ENCODE measurements around the gene WDPCP. TPM values are rescaled to one million over a fixed set of nuclear protein-coding genes. Genes with fewer than 3 reads are reported as not detected.
"Not testable (repeated sequence)": the region's sequence is repeated elsewhere in the genome, so short reads cannot be mapped to it uniquely, and the experiment has no call there.

Gene WDPCP, protein sequence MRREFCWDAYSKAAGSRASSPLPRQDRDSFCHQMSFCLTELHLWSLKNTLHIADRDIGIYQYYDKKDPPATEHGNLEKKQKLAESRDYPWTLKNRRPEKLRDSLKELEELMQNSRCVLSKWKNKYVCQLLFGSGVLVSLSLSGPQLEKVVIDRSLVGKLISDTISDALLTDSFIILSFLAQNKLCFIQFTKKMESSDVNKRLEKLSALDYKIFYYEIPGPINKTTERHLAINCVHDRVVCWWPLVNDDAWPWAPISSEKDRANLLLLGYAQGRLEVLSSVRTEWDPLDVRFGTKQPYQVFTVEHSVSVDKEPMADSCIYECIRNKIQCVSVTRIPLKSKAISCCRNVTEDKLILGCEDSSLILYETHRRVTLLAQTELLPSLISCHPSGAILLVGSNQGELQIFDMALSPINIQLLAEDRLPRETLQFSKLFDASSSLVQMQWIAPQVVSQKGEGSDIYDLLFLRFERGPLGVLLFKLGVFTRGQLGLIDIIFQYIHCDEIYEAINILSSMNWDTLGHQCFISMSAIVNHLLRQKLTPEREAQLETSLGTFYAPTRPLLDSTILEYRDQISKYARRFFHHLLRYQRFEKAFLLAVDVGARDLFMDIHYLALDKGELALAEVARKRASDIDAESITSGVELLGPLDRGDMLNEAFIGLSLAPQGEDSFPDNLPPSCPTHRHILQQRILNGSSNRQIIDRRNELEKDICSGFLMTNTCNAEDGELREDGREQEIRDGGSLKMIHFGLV
- 10 to 100 TPM in 4 of 12 donors, 1 to 10 TPM in 7, not detected in 1; 6.2 to 12.8 (median 9.5) TPM for polyA plus RNA-seq (ENCODE audit: insufficient read length in 12 of 12)
- long read RNA-seq, donor 1, partial matches to known transcripts, result 1,050 of 1,051 reads
- long read RNA-seq, donor 1, other reads (novel, unspliced or antisense), result 0 of 1,051 reads
- long read RNA-seq, donor 2, partial matches to known transcripts, result 712 of 807 reads
- long read RNA-seq, donor 2, other reads (novel, unspliced or antisense), result 94 of 807 reads
- long read RNA-seq, donor 3, partial matches to known transcripts, result 289 of 430 reads
- long read RNA-seq, donor 3, other reads (novel, unspliced or antisense), result 140 of 430 reads
- long read RNA-seq, donor 4, partial matches to known transcripts, result 269 of 270 reads
- long read RNA-seq, donor 4, other reads (novel, unspliced or antisense), result 0 of 270 reads
- long read RNA-seq, donor 5, partial matches to known transcripts, result 576 of 997 reads
- long read RNA-seq, donor 5, other reads (novel, unspliced or antisense), result 421 of 997 reads
- long read RNA-seq, donor 6, result 0 reads
- long read RNA-seq, donor 7, full-length matches to known transcripts, result 1 of 259 reads
- long read RNA-seq, donor 7, partial matches to known transcripts, result 206 of 259 reads
- long read RNA-seq, donor 7, other reads (novel, unspliced or antisense), result 52 of 259 reads
- long read RNA-seq, donor 8, partial matches to known transcripts, result 700 of 706 reads
- long read RNA-seq, donor 8, other reads (novel, unspliced or antisense), result 5 of 706 reads
- long read RNA-seq, donor 9, result 0 reads
- long read RNA-seq, donor 10, partial matches to known transcripts, result 0 of 1 reads
- long read RNA-seq, donor 10, other reads (novel, unspliced or antisense), result 0 of 1 reads
- long read RNA-seq, donor 11, result 0 reads

DNA sequence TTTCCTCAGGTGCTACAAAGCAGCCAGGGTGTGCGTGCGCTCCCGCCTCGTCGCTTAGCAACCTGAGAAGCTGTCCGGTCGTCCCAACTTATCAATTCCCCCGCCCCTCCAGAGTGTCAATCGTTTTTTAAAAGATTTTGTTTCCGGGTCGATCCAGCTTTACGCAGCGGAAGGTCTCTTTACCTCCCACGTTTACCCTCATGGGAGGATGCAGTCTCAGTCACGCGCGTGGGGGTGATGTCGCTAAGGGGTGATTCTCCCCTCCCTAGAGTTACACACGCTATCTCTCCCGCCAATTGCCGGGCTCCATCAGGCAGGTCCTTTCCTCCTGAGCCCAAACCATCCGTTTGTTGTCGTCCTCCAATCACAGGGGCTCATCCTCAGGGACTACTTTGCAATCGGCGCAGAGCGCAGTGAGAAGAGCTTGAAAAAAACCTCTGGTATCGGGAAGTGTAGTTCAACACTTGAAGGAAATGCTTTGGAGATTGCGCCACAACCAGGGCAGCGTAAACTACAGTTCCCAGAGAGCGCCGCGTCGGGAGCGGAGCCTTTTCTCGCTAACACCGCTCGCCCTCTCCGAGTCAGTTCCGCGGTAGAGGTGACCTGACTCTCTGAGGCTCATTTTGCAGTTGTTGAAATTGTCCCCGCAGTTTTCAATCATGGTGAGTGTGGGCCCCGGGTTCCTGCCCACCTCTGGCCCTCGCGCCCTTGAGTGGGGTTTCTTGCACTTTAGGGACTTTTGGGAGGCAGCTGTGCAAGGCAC lies at the start of gene WDPCP, which contains the start of gene MDH1:
TSS of gene WDPCP (minus strand) at position 93 of the 763 bp plus-strand sequence. CDS start 206 bp downstream, outside the sequence.
TSS of gene MDH1 (plus strand) at position 579 of the 763 bp plus-strand sequence. CDS start at position 660, 81 bp downstream.
- peak; percentile 98 for DNase-seq

DNA sequence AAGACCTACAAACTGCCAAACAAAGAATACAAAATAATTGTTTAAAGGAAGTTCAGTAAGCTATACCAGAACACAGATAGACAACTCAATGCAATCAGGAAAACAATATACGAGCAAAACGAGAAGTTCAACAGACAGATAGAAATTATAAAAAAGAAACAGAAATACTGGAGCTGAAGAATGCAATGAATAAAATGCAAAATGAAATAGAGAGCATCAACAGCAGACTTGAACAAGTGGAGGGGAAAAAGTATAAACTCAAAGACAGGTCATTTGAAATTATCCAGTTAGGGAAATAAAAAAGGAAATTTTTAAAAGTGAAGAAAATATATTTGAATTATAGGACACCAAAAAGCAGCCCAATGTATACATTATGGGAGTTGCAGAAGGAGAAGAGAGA lies 44.1 kb upstream of the WDPCP start:
- no peak for DNase-seq

DNA sequence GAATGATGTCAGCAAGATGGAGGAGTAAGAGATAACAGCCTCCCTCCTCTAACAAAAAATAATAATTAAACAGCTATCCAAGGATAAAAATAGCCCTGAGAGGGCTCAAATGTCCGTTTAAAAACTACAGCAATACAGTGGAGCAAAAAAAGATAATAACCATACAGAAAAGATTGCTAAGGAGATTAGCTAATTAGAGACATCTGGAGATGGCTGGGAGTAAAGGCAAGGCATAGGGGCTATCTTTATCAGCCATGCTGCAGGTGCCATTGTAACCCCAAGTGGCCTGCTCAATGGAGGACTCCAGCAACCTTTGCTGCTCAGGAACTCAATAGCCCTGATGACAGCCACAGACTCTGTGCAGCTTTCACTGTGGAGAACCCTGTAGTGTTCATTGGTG lies 43.2 kb upstream of the WDPCP start:
- DNase-seq, result no peak

DNA sequence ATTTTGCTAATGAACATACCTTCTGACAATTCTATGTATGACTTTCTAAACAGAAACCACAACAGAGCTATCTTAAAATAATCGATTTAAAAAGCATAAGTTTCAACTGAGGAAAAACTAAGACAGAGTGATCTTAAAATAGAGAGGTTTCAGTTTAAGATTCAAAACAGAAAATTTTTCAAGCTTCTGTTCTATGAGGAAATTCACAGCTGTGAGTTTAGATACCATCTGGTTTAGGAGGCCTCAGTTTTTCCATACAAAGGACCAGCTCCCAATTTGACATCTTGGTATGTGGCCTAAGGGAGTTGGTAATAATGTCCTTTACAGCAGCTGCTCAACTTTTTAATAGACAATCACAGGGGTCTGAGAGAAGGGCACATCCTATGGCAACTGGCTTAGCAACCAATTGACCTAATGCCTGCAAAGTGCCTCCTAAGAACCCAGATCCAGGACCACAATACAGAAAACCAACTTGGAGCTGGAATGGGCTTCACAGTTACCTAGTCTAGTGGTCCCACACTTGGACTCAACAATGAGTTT lies 40.2 kb upstream of the WDPCP start:
- DNase-seq, result no peak

DNA sequence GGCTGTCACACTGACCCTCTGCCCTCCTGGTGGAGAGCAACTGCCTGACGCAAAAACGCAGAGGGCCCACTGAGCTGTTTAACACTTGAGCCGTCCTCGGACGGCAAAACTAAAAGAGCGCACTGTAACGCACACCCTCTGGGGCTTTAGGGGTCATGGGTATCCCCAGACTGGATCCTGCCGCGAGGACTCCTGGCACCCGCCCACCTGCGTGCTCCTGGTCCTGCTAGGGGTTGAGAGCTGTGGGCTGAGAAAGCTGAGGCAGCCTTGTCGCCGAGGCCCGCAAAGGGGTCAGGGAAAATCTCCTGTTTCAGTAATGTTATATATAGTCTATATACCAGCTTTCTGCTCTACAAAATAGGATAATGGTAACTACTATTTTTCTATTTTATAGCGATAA lies 39.6 kb upstream of the WDPCP start:
- DNase-seq, result no peak

DNA sequence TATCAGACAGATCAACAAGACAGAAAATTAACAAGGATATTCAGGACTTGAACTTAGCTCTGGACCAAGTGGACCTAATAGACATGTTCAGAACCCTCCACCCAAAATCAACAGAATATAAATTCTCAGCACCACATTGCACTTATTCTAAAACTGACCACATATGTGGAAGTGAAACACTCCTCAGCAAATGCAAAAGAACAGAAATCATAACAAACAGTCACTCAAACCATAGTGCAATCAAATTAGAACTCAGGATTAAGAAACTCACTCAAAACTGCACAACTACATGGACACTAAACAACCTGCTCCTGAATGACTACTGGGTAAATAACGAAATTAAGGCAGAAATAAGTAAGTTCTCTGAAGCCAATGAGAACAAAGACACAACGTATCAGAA lies 35.5 kb upstream of the WDPCP start:
- DNase-seq, result not testable (repeated sequence)

DNA sequence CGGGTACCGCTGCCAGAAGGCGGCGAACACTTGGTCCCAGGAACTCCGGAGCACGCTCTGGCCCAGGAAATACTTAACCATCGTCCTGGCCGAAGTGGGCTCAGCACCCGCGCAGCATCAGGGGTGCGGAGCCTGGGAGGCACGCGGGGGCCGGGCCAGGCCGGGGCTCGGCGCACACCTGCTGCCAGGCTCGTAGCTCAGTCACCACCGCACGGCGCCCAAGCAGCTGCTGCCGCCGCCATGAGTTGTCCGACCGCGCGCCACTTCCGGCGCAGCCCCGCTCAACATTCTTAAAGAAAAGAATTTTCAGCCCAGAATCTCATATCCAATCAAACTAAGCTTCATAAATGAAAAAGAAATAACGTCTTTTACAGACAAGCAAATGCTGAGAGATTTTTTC lies 34.5 kb upstream of the WDPCP start:
- DNase-seq, result no peak

DNA sequence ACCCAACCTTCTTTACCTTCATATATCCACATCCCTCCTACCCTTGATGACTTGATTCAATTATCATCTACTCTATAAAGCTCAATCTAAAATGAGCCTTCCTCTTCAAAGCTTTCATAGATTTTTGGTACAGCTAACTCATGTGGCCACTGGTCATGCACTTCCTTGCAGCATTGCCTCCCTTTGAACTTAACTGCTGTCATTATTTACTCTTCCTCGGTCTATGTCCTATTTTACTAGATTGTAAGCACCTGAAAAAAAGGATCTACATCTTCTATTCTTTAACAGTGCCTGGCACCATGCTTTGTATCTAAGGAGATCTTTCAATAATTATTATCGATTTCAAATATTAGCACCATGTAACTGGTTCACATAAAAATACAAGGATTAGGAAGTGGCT lies 31.1 kb upstream of the WDPCP start:
- no peak for DNase-seq

DNA sequence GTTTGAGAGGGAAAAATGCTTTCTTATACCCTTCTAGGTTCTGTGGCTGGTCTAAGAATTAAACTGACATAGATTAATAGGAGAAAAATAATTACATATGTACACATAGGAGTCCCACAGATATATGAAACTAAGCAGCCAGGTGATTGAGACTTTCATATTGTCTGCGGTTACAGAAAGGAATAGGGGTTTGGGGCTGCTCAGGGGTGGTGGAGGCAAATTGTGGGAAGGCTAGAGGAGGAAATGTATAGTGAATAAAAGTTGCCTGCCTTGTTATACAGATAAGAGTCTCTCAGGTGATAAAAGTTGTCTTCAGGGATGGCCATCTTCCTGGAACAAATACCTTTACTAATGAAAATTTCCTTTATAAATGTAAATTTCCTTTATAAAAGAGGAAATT lies 29.1 kb upstream of the WDPCP start:
- no peak for DNase-seq

DNA sequence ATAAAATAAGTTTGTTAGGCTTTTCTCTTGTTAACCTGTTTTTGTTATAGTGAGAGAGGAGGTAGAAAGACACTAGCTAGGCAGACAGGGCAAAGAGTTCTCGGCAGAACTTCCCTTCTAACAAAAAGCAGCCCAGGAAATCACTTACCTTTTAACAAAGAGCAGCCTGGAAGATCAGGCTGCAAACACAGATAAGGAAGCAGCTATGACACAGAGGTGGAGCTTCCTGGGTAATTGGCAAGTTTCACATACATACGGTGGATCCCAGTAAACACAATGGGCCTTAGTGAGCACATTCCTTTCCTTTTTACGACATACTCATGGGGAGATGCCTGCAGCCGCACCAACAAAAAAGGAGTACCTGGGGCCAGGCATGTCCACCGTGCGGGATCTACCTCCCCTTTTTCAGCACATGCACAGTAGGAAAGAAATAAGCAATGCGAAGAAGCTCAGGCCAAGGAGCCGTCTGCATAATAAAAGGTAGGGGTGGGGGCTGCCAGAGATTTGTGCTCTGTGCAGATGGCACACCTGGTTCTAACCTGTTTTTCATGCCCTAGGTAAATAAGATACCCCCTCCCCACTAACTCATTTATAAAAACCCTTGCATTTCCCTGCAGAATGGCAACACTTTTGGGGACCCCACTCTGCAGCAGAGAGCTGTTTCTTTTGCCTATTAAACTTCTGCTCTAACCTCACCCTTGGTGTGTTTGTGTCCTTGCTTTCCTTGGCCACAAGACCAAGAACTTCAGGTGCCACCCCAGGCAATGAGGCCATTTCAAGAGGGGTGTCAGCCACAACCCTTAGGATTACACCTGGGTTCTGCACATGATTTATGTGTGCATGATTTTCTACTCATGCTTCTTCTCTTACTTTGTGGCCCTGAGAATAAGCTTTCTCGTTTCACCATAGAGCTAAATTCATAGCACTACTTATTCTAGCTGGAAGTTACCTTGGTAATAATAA lies 27.0 kb upstream of the WDPCP start:
- DNase-seq, result no peak

DNA sequence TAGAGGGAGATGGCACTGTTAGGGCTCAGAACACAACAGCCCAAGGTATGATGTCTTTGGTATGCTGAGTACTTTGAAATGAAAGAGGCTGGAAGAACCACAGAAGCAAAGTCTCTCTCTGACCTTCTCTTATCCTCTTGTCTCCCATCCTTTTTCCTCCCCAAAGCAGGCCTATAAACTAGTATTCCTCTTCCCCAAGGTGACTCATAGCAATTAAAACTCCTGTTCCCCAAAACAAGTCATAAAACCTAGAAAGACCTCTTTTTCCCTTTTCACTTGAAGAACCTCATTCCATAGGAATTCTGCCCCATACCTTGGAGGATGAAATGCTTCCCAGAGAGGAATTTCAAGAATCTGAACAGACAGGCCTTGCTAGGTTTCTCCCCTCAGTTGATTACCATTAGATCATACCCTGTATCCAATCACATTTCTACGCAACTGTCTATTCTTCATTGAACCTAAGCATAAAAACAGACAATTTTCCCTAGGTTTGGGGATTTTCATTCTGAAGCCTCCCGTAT lies 26.2 kb upstream of the WDPCP start:
- no peak for DNase-seq

DNA sequence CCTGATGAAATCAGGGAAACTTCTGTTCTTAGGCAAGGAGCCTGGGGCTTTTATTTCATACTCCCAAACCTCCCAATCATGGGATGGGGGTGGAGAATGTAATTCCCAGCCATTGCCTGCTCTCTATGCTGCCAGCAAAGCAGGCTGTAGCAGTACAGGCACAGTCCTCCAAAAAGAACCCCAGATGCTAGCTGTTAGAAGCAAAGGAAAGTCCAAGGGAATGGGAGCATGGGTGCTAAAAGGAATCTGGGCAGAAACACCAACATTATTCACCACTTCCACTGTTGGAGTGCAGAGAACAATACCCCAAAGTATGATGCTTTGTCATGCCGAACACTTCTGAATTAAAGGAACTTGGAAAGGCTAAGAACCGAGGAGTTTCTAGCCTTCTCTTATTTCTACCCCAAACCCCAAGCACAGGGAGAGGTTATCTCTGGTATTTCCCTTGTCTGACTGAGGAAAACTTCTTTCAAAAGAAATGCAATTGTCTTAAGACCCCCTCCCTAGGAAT lies 25.2 kb upstream of the WDPCP start:
- DNase-seq, result no peak

DNA sequence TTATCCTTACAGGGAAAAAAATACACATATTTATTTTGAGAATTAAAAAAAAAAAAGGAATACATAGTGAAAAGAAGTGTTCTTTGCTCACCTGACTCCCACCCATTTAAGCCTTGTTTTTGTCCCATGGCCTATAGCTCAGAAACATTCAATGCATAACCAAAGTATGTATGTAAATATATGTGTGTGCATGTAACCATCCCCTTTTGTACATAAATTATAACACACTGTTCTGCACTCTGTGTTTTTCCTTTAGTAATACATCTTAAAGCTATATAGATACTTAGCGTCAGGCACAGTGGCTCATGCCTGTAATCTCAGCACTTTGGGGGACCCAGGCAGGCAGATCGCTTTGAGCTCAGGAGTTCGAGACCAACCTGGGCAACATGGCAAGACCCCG lies 22.2 kb upstream of the WDPCP start:
- no peak for DNase-seq

DNA sequence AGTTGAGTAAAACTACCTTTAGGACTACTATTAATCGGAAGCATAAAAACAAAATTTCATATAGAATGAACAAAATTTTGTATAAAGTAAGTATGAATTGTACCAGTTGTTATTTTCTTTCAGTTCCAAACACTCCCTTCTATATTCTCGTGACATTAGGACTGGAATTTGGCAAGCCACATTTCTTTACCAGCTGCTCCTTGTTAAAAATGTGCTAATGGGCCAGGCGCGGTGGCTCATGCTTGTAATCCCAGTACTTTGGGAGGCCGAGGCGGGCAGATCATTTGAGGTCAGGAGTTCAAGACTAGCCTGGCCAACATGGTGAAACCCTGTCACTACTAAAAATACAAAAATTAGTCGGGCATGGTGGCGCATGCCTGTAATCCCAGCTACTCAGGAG lies 20.6 kb upstream of the WDPCP start:
- DNase-seq, result not testable (repeated sequence)

DNA sequence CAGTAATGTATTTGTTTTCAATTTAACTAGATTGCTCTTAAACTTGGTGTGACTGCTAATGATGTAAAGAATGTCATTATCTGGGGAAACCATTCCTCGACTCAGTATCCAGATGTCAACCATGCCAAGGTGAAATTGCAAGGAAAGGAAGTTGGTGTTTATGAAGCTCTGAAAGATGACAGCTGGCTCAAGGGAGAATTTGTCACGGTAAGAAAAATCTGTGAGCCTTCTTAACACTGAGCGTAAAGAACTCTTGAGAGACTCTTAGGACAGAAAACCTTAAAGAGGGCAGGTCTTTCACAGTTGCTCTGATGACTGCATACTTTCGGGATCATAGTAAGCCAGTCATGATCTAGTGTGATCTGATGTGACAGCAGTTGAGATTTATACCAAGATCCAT lies 16.4 kb upstream of the WDPCP start:
- DNase-seq, result no peak

DNA sequence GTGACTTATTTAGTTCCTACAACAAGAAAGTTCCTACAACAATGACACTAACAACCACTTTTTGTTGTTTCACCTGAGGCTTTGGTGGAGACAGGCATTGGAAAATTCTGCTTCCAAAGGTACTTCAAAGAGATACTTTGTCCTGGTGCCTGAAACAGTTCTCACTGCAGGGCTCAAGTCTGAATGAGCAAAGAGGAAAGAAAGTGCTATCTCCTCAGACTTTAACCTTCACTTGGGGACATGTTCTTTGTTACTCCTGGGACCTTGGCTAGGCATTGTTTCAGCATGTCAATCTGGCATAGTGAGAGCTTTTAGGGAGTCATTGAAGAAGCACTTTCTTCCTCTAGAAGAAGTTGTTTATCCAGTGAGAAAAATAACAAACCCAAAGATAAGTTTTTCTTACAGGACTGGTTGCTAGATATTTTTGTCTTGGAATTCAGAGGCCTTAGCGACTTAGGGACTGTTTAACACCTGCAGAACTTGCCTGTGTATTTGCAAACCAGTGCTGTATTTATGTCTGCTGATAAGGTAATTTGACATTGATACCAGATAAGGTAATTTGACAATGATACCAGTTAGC lies 12.7 kb upstream of the WDPCP start:
- DNase-seq, result no peak

DNA sequence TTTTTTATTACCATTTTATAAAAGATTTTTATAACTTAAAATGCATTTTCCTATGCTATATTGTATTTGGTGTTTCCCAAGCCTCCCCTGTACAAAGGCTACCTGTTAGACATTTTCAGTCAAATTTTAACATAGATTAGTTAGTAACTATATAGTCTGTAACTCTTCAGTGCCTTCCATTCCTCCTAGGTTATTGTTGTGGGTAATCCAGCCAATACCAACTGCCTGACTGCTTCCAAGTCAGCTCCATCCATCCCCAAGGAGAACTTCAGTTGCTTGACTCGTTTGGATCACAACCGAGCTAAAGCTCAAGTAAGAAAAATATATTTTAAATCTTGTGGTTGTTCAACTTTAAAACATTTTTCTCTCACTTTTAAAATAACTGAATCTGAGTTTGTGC lies 10.7 kb upstream of the WDPCP start:
- no peak for DNase-seq

DNA sequence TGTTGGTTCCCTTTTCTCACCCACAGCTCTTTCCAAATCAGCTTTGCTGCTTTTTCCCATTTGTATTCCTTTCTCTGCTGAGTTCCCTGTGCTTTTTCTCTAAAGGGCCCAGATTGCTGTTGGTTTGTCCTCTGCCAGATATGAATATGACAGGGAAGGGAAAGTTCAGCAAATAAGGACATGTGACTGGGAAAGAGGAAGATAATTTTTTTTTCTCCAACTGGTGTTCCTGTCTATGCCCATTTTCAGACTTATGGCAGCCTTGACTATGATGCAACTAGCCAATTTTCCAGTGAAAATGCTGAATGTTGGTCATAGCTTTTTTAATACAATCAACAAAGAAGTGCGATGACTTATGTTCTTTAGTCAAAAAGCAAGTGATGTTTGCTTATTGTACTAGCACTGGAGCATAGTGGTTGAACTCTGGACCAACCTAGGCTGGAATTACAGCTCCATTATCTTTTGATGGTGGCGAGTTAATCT lies 8.2 kb upstream of the WDPCP start:
- DNase-seq, result no peak
